8988T (cell line): ENCODE results near the gene GPR108.
"Not testable (repeated sequence)": the region's sequence is repeated elsewhere in the genome, so short reads cannot be mapped to it uniquely, and the experiment has no call there.

Source experiments
- DNase-seq: peaks from one replicate; pipeline ENCODE4 v3.0.0; 2011

GPR108 gene

DNA sequence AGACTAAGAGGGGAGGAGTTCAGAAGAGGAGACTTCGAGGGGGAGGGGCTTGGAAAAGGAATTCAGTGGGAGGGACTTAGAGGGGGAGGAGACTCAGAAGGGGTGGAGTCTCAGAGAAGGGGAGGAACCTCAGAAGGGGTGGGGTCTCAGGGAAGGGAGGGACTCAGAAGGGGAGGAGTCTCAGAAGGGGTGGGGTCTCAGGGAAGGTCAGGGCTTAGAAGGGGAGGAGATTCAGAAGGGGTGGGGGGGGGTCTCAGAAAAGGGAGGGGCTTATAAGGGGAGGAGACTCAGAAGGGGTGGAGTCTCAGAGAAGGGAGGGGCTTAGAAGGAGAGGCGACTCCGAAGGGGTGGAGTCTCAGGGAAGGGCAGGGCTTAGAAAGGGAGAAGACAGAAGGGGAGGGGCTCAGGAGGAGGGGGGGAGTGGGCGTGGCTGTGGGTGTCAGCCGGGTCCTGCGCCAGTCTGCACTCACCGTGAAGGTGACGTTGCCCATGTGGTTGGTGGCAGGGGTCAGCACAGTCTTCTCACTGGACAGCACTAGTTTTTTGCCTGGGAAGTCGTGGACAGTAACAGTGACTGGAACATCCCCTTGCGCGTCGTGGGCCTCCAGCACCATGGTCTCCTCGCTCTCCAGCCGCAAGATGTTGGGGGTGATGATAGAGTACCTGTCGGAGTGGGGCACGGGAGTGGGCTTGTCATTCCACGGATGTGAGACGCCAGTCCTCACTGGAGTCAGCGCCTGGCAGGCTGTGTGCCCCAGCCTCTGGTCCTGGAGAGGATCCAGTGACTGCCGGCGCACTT, 18.4 kb downstream of the GPR108 start:
- no peak for DNase-seq

DNA sequence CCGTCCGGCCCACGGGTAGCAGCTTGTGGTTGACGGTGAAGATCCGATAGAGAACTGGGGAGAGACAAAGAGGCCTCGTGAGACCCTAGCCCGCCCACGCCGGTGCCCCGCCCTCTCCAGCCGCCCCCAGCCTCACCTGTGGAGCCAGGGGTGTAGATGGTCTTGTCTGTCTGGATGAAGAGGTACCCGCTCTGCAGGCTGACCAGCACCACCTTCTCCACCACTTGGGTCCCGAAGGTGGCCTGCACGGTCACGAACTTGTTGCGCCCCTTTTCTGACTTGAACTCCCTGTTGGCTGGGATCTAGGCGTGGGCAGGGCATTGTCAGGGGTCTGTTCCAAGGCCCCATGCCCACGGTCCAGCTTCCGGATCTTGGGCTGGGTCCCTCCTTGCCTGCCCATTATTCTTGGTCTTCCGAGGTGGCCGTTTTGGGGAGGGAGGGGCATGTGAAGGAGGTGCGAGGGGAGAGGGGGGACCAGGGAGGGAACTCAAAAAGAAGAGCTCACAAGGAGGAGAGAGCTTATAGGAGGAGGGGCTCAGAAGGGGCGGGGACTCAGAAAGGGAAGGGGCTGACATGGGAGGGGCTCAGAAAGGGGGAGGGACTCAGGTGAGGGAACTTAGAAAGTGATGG, 19.2 kb downstream of the GPR108 start:
- DNase-seq: no peak

DNA sequence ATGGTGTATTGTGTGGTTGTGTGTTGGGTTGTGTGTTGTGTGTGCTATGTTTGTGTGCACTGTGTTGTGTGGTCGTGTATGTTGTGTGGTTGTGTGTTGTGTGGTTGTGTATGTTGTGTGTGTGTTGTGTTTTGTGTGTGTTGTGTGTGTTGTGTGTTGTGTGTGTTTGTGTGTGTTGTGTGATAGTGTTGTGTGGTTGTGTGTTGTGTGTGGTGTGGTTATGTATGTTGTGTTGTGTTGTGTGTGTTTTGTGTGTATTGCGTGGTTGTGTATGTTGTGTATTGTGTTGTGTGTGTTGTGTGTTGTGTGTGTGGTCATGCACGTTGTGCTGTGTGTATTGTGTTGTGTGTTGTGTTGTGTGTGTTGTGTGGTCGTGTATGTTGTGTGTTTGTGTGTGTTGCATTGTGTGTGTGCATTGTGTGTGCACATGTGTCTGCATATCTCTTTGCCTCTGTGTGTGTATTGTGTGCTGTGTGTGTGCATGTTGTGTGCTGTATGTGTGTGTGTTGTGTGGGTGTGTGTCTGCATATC, 19.9 kb downstream of the GPR108 start:
- DNase-seq: no peak

DNA sequence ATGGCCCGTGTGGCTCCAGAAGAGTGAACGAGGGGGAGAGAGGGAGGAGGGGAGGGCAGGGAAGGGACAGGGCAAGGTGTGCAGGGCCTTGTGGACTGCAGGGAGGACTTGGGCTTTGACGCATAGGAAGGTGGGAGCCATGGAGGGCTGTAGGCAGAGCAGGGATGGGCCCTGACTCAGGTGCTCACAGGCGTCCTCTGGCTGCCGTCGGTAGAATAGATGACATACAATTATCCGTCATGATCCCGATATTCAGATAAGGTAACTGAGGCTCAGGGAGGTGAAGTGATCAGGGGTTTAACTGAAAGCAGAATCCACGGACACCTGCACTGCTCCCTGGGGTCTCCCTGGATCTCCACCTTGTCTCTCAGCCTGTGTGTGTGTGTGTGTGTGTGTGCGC, 20.3 kb downstream of the GPR108 start:
- no peak for DNase-seq

DNA sequence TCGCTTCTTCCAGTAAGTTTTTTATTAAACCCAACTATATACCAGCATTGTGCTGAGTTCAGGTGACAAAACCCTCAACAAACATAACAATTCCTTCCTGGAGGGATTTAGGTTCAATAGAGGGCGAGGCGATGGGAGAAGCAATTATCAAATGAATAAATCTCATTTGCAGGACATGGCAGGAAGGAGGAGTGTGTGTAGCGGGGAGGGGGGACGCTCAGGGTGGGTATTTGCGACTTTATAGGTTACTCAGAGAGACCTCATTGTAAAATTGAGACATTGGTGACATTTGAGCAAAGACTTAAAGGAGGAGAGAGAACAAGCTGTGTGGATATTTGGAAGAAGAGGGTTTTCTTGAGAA, 20.8 kb downstream of the GPR108 start:
- DNase-seq: no peak

DNA sequence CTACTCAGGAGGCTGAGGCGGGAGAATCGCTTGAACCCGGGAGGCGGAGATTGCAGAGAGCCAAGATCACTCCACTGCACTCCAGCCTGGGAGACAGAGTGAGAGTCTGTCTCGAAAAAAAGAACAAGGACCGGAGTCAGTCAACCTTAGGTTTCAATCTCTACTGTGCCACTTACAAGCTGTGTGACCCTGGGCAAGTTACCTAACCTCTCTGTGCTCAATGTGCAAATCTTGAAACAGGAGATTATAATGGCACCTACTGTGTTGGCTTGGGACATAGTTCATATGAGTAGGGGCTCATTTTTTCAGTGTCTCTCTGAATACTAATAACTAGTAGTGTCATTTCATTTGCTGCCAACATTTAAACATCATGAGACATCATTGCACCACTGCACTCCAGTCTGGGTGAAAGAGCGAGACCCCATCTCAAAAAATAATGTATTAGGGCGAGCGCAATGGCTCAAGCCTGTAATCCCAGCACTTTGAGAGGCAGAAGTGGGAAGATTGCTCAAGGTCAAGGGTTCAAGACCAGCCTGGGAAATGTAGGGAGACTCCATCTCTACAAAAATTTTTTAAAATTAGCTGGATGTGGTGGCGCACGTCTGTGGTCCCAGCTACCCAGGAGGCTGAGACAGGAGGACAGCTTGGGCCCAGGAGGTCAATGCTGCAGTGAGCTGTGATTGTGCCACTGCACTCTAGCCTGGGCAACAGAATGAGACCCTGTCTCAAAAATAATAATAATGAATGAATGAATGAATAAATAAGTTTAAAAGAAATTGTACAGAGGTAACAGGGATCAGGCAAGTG, 22.4 kb downstream of the GPR108 start:
- no peak for DNase-seq

DNA sequence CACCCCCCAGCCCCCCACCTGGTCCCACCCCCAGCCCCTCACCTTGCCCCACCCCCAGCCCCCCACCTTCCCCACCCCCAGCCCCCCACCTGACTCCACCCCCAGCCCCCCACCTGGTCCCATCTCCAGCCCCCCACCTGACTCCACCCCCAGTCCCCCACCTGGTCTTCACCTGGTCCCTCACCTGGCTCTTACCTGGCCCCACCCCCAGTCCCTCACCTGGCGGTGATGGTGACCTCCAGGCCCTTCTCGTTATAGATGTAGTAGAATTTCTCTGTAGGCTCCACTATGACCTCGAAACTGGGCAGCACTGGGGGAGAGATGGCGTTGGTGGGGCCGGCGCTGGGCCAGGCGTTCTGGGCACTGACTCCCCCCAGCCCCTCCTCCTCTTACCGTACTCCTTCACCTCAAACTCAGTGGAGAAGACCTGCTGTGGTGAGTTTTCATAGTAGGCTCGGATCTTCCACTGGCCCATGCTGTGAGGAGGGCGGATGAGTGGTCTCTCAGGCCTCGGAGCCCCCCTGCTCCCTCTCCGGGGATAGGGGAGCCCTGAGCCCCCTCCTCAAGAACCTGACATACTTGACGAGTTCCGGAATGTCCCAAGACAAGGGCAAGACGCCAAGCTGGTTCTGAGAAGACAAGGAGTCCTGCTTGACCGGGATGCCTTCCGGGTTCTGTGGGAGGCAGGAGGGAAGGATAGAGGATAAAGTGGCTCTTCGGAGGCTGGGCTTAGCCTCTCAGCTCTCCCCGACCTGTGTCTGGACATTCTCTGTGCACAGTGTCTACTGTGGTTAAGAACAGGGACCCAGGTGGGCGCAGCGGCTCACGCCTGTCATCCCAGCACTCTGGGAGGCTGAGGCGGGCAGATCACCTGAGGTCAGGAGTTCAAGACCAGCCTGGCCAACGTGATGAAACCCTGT, 23.3 kb downstream of the GPR108 start:
- no peak for DNase-seq

DNA sequence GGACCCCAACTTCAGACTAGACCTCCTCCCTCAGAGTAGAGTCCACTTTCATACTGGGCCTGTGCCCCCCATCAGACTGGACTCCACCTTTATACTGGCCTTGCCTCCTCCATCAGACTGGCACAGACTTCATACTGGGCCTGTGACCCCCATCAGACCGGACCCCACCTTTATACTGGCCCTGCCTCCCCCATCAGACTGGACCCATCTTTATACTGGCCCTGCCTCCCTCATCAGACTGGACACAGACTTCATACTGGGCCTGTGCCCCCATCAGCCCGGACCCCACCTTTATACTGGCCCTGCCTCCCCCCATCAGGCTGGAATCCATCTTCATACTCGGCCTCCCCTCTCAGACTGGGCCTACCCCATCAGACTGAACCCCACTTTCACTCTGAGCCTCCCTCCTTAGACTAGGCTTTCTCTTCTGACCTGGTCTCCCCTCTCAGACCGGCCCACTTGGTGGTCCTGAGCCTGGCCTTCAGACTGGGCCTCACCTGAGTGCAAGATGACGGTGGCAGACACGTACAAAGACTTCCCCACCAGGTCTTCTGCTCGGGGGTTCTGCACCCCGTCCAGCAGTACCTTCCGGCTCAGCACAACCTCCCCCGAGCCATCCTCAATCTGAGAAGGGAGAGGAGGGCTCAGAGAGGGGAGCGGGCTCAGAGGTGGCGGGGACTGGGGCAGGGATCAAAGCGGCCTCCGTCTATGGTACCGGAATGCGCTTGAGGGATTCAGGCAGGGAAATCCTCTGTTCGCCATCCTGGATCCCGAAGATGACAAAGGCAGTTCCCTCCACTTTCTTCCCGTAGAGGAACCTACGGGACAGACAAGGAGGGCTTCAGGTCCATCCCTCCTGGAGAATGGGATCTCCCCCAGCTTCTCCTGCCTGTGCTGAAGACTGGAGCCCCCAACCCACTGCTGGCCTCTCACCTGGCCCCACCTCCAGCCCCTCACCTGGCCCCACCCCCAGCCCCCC, 24.4 kb downstream of the GPR108 start:
- no peak for DNase-seq

DNA sequence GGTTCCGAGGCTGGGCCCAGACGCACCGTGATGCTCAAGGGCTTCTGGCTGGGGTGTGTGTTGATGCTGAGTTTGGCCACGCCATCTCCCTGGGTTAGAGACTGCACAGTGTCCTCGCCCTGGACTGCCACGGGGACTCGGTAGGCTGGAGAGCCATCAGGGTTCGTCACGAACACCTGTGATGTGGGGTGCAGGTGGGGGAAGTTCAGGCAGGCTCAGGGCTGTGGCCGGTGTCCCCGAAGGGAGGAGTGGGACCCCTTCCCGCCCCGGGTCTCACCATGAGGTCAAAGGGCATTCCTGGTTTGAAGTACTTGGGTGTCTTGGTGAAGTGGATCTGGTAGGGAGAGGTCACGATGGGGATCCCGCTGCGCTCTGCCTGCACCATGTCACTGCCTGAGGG, 25.1 kb downstream of the GPR108 start:
- DNase-seq: no peak

DNA sequence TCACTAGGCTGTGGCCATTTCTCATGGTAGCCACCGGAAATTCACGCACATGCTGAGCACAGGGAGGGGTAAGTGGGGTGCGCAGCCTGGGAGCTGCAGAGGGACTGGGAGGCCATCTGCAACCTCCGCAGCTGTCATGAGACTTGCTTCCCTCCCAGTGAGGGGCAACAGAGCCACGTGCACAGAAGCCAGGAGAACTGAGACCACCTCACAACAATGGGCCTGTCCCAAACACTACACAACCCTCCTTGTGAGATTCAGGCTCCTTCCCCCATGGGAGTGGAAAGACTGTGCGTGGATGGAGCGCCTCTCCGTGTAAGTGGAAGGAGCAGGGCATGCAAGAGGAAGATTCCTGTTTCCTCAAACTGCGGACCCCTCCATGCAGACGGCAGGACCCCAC, 25.8 kb downstream of the GPR108 start:
- DNase-seq: no peak

DNA sequence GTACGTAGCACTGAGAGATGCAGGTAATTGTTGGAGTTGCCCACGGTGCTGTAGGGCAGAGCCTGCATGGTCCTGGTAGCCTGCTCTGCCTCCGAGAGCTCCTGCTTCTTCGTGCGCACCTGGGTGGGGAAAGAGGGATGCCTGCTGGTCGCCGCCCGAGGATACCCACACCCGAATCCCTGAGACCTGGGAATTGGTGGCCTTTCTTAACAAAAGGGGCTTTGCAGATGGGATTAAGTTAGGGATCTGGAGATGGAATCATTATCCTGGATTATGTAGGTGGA, 26.4 kb downstream of the GPR108 start:
- DNase-seq: no peak

DNA sequence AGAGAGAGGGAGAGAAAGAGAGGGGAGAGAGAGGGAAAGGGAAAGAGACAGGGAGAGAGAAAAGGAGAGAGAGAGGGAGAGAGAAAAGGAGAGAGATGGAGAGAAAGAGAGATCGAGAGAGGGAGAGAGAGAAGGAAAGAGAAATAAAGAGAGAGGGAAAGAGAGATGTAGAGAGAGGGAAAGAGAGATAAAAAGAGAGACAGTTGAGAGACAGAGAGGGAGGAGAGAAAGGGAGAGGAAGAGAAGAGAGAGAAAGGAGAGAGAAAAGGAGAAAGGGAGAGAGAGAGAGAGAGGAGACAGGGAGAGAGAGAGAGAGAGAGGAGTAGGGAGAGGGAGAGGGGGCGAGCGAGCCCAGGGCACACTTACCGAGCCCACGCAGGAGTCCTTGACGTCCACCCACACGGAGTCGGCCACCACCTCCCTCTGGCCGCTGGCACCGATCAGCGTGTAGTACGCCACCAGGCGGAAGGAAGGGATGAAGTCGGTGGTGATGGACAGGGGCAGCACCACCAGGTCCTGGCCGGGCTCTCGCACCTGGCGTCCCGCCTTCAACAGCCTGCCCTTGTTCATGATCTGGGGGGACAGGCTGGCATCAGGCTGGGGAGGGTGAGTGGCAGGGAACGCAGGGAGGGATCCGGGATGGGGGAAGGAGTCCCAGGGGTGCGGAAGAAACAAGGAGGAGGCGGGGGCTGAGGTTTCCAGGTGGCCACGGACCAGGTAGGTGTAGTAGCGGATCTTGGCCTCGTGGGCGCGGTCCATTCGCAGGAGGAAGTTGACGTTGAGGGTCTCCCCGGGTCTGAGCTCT, 26.9 kb downstream of the GPR108 start:
- no peak for DNase-seq

DNA sequence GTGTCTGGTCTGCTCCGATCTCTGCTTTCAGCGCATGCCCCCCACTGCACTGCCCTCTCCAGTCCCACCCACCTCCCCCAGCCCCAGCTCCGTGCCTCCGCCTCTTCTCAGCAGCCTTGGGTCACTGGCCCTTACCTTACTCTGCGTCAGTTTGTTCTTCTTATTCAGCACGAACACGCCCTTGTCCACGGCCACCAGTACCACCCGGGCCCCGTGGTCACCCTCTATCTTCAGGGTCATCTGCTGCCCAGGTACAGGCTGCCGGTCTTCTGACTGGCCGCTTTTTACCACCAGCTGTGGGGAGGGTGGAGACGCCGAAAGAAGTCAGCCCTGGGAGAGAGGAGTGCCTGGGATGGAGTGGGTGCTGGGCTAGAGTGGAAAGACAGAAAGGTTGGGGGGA, 27.8 kb downstream of the GPR108 start:
- DNase-seq: no peak

DNA sequence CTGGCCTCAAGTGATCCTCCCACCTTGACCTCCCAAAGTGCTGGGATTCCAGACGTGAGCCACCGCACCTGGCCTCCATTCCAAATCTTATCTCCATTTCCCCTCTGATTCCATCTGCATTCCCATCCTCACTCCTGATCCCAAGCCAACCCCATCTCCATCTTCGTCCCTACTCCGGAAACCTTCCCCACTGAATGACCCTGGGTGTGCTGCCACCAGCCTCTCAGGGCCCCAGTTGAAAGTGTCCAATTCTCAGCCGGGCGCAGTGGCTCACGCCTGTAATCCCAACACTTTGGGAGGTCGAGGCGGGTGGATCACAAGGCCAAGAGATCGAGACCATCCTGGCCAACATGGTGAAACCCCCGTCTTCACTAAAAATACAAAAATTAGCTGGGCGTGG, 28.5 kb downstream of the GPR108 start:
- not testable (repeated sequence) for DNase-seq

DNA sequence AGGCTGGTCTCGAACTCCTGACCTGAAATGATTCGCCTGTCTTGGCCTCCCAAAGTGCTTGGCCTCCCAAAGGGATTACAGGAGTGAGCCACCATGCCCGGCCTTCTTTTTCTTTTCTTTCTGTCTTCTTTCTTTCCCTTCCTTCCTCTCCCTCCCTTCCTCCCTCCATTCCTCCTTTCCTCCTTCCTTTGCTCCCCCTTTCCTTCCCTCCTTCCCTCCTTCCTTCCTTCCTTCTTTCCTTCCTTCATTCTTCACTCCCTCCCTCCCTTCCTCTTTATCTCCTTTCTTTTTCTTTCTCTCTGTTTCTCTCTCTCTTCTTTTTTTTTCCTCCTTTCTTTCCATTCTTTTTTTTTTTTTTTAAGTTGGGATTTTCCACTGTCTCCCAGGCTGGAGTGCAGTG, 29.0 kb downstream of the GPR108 start:
- no peak for DNase-seq

DNA sequence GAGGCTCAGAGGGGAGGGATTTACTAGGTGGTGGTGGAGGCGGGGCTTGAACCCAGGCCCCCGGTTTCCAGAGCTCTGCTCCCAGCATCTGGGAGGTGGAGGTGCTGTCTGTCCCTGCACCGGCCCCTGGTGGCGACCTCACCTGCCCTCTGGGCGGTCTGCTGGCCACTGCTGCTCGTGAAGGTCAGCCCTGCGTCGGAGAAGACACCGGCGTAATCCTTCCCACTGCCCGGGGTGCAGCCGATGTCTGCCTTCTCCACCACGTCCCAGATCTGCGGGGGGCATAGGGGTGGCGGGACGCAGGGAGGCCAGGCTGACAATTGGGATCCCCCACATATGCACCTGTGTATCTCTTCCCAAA, 29.7 kb downstream of the GPR108 start:
- DNase-seq: no peak

DNA sequence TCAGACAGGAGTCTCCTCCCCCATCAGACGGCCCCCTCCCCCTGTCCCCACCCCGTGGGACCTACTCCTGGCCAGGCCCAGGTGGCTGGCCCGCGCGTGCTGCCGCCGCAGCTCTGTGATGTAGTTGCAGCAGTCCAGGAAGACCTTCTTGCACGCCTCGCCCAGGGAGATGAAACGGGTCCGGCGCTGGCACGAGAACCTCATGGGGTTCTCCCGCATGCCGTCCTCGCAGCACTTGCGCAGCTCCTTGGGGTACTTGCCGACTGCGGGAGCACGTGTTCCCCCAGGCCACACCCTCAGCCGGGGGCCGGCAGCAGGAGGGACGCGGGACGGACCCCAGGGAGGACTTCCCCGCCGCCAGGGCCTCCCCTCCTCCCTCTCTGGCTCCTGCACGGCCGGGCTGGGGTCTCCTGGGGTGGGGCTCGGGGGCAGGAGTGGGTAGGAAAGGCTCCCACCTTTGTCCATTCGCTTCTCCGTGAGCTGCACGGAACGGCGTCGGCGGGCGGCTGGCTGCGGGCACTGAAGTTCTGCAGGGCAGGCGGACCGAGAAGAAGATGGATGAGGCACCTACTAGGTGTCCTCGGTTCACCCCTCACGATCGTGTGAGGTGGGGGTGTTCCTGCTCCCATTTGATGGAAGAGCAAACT, 30.2 kb downstream of the GPR108 start:
- DNase-seq: no peak

DNA sequence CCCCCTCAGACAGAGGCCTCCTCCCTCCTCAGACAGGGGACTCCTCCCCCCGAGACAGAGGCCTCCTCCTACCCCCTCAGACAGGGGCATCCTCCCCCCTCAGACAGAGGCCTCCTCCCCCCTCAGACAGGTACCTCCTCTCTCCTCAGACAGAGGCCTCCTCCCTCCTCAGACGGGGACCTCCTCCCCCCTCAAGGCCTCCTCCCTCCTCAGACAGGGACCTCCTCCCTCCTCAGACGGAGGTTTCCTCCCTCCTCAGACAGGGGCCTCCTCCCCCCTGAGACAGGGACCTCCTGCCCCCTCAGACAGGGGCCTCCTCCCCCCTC, 30.8 kb downstream of the GPR108 start:
- no peak for DNase-seq

DNA sequence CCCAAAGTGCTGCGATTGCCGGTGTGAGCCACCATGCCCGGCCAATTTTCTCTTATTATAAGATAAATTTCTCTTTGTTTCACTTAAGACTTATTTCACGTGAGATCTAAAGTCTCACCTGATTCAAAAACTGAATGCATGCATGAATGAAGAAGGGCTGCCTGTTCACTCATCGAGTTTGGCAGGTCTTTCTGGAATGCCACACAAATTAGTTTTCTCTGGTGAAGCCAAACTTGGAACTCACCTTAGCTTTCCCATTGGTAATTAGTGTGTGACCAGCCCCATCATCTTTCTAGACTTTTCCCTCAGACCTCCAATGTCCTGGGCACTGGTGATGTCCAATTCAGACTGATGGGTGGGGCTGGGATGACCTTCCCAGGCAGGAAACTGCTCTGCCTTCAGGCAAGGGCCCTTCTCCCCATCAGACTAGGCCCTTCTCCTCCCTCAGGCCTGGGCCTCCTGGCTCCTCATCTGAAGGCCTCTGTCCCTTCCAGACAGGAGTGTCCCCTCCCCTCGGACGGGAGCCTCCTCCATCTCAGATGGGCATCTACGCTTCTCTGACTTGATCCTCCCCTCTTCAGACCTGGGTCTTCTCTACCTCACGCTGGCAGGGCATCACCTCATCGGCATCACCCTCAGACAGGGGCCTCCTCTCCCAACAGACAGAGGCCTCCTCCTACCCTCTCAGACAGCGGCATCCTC, 31.3 kb downstream of the GPR108 start:
- no peak for DNase-seq
